MM.1S (cell line): Measurements from ENCODE around the gene KIAA1210.

ENCODE experiments used
- DNase-seq: peaks from one replicate; pipeline ENCODE4 v3.0.0-alpha.2; 2015
- H2AFZ ChIP-seq: fragments of 300-600 bp; sonication (generic); 2 replicates; pipeline ENCODE4 v1.6.0; 2016; ENCODE audit warnings: antibody characterized with exemption, low read length
- H3F3A ChIP-seq: fragments of 300-600 bp; sonication (generic); 2 replicates; pipeline ENCODE4 v1.6.1; 2016; ENCODE audit warnings: mild to moderate bottlenecking, antibody characterized with exemption, low read length, moderate library complexity, mixed read lengths; ENCODE audit not compliant: insufficient read depth
- H3K27ac ChIP-seq: fragments of 300-600 bp; sonication (generic); 2 replicates; pipeline ENCODE4 v1.5.1; 2016; ENCODE audit warnings: mild to moderate bottlenecking, low read length
- H3K27me3 ChIP-seq: fragments of 300-600 bp; sonication (generic); replicated peaks from 2 replicates; pipeline ENCODE4 v1.6.0; 2016; ENCODE audit warnings: low read length; ENCODE audit not compliant: insufficient read depth
- H3K36me3 ChIP-seq: fragments of 300-600 bp; sonication (generic); replicated peaks from 2 replicates; pipeline ENCODE4 v1.6.1; 2016; ENCODE audit warnings: mild to moderate bottlenecking, low read length, mixed read lengths; ENCODE audit not compliant: insufficient read depth
- H3K4me1 ChIP-seq: fragments of 300-600 bp; sonication (generic); 2 replicates; pipeline ENCODE4 v1.6.1; 2016; ENCODE audit warnings: low read length, mixed read lengths
- H3K4me2 ChIP-seq: fragments of 300-600 bp; sonication (generic); 2 replicates; pipeline ENCODE4 v1.6.0; 2016; ENCODE audit warnings: low read depth, low read length
- H3K4me3 ChIP-seq: fragments of 300-600 bp; sonication (generic); 2 replicates; pipeline ENCODE4 v1.5.1; 2016; ENCODE audit warnings: low read length, mixed read lengths
- H3K79me2 ChIP-seq: fragments of 300-600 bp; sonication (generic); 2 replicates; pipeline ENCODE4 v1.6.1; 2016; ENCODE audit warnings: mixed run types, low read length, mixed read lengths
- H3K9ac ChIP-seq: fragments of 300-600 bp; sonication (generic); 2 replicates; pipeline ENCODE4 v1.6.1; 2016; ENCODE audit warnings: low read length, mixed read lengths
- H3K9me2 ChIP-seq: fragments of 300-600 bp; sonication (generic); replicated peaks from 2 replicates; pipeline ENCODE4 v1.6.1; 2016; ENCODE audit warnings: mild to moderate bottlenecking, low read length, mixed read lengths; ENCODE audit not compliant: insufficient read depth
- H3K9me3 ChIP-seq: fragments of 300-600 bp; sonication (generic); replicated peaks from 2 replicates; pipeline ENCODE4 v1.6.1; 2016; ENCODE audit warnings: mild to moderate bottlenecking, low read length, mixed read lengths; ENCODE audit not compliant: insufficient read depth
- H4K20me1 ChIP-seq: fragments of 300-600 bp; sonication (generic); 2 replicates; pipeline ENCODE4 v1.6.1; 2016; ENCODE audit warnings: mild to moderate bottlenecking, low read length, moderate library complexity, mixed read lengths; ENCODE audit not compliant: insufficient read depth
- CTCF ChIP-seq: fragments of 300-600 bp; sonication (generic); IDR thresholded peaks from 2 replicates; pipeline ENCODE4 v1.5.1; 2016; ENCODE audit warnings: antibody characterized with exemption, low read length, mixed read lengths
- EZH2 ChIP-seq: fragments of 300-600 bp; sonication (generic); optimal IDR thresholded peaks from 2 replicates; pipeline ENCODE3; 2017; ENCODE audit warnings: low read depth, mild to moderate bottlenecking, antibody characterized with exemption, low read length, mixed read lengths
- EZH2phosphoT487 ChIP-seq: fragments of 300-600 bp; sonication (generic); IDR thresholded peaks from 2 replicates; pipeline ENCODE4 v1.6.1; 2018; ENCODE audit warnings: antibody characterized with exemption, low read length

Gene KIAA1210

GRCh38 chrX:119072744-119073143 lies 54.9 kb downstream of the KIAA1210 start, which contains the start of gene CT47C1:
CT47C1 (plus strand) TSS chrX:119072993; CDS start chrX:119073226, 233 bp downstream.
- DNase-seq, result no peak
- no peak within 1 kb of the TSS for H3K4me3 ChIP-seq
- H3K9me3 ChIP-seq, result no peaks in the 10 kb centered on the region
- H4K20me1 ChIP-seq, result no peaks in the 10 kb centered on the region
- no peaks in the 10 kb centered on the region for H3K9me2 ChIP-seq
- H3K27ac ChIP-seq, result no peak within 1 kb of the TSS
- H3K79me2 ChIP-seq, result no peaks in the 10 kb centered on the region
- H3K27me3 ChIP-seq, result peaks cover 21% of the 10 kb centered on the region
- H3K36me3 ChIP-seq, result no peaks in the 10 kb centered on the region
- peaks cover 7% of the 10 kb centered on the region; the same call in 1 of the 2 replicates for H3K4me1 ChIP-seq
- no peaks in the 10 kb centered on the region for H3F3A ChIP-seq
- H2AFZ ChIP-seq, result no peak within 1 kb of the TSS
- no peak within 1 kb of the TSS for H3K9ac ChIP-seq
- H3K4me2 ChIP-seq, result 0 out of 2 replicates have a peak within 1 kb of the TSS, but pooled peaks have one; percentile 13
- no peak for TF ChIP-seq EZH2
- no peak for TF ChIP-seq CTCF

- H3K4me1 ChIP-seq, result peaks cover 7% of the 10 kb centered on the region; the same call in 1 of the 2 replicates
- 0 out of 2 replicates have a peak, but pooled peaks cover 3% of the 10 kb centered on the region for H3F3A ChIP-seq
- no peak overlapping the region for H3K4me3 ChIP-seq
- peak; percentile 70 for DNase-seq
- no peaks in the 10 kb centered on the region for H3K79me2 ChIP-seq
- no peaks in the 10 kb centered on the region for H4K20me1 ChIP-seq
- no peak for TF ChIP-seq CTCF
- H3K9ac ChIP-seq, result no peak overlapping the region
- no peak overlapping the region for H2AFZ ChIP-seq
- H3K36me3 ChIP-seq, result no peaks in the 10 kb centered on the region
- no peaks in the 10 kb centered on the region for H3K9me3 ChIP-seq
- peaks cover 21% of the 10 kb centered on the region for H3K27me3 ChIP-seq
- no peak overlapping the region for H3K27ac ChIP-seq
- H3K9me2 ChIP-seq, result no peaks in the 10 kb centered on the region
- peak overlapping the region; percentile 13; the same call in 1 of the 2 replicates for H3K4me2 ChIP-seq
Measured at GRCh38 chrX:119071381-119071780, 56.2 kb downstream of the KIAA1210 start.

GRCh38 chrX:119069762-119070161 lies 57.9 kb downstream of the KIAA1210 start:
- Histone ChIP-seq H3F3A (0 out of 2 replicates have a peak, but pooled peaks cover 3% of the 10 kb centered on the region), H3K27me3 (peaks cover 21% of the 10 kb centered on the region), H3K36me3 (no peaks in the 10 kb centered on the region), H3K4me3 (no peak overlapping the region), H4K20me1 (no peaks in the 10 kb centered on the region), H3K79me2 (no peaks in the 10 kb centered on the region), H3K4me2 (no peak overlapping the region), H3K27ac (no peak overlapping the region), H3K9ac (no peak overlapping the region), H3K9me3 (no peaks in the 10 kb centered on the region), H3K9me2 (no peaks in the 10 kb centered on the region), H3K4me1 (peaks cover 7% of the 10 kb centered on the region; the same call in 1 of the 2 replicates), H2AFZ (no peak overlapping the region)
- DNase-seq, result no peak
- no peak for TF ChIP-seq CTCF
- no peak for TF ChIP-seq EZH2
- TF ChIP-seq EZH2phosphoT487, result no peak
